GM19035 (cell line): ENCODE data around the gene ST6GALNAC4.
A peak's percentile ranks its signal among the peaks of the same experiment; 100 is the strongest.

Source experiments
- ATAC-seq: cut with Tn5 transposase; IDR thresholded peaks from one replicate; pipeline ENCODE4 v1.9.1; 2021; ENCODE audit not compliant: unreplicated experiment

Gene ST6GALNAC4

GRCh38 chr9:127947841-127948710 is 31.2 kb upstream of the ST6GALNAC4 start:
- no peak for ATAC-seq

GRCh38 chr9:127946728-127947127 is 29.9 kb upstream of the ST6GALNAC4 start:
- ATAC-seq = no peak

GRCh38 chr9:127945942-127946341 is 29.1 kb upstream of the ST6GALNAC4 start:
- no peak for ATAC-seq

- ATAC-seq = no peak
These were observed 28.5 kb upstream of the ST6GALNAC4 start for GRCh38 chr9:127945338-127945737.

- no peak for ATAC-seq
These were observed 27.9 kb upstream of the ST6GALNAC4 start for GRCh38 chr9:127944586-127945218.

- ATAC-seq = no peak
These were observed 26.9 kb upstream of the ST6GALNAC4 start for GRCh38 chr9:127943731-127944144.

GRCh38 chr9:127943011-127943662 is 26.3 kb upstream of the ST6GALNAC4 start:
- no peak for ATAC-seq

- ATAC-seq = no peak
These were observed 25.6 kb upstream of the ST6GALNAC4 start for GRCh38 chr9:127942216-127943010.

- no peak for ATAC-seq
These were observed 25.0 kb upstream of the ST6GALNAC4 start for GRCh38 chr9:127941961-127942215.

- no peak for ATAC-seq
These were observed 24.5 kb upstream of the ST6GALNAC4 start for GRCh38 chr9:127941062-127941960.

- ATAC-seq = no peak
These were observed 23.8 kb upstream of the ST6GALNAC4 start for GRCh38 chr9:127940593-127940992.

- ATAC-seq = no peak
These were observed 21.5 kb upstream of the ST6GALNAC4 start for GRCh38 chr9:127938298-127938690.

- ATAC-seq = peak; percentile 87
These were observed 20.8 kb upstream of the ST6GALNAC4 start, which contains the start of gene DPM2 for GRCh38 chr9:127937388-127938297. TSS of gene DPM2 (minus strand) at chr9:127937854. CDS start at chr9:127937820, 34 bp downstream.

GRCh38 chr9:127937056-127937387 is 20.2 kb upstream of the ST6GALNAC4 start:
- no peak for ATAC-seq

- no peak for ATAC-seq
These were observed 19.6 kb upstream of the ST6GALNAC4 start for GRCh38 chr9:127936347-127936852.

GRCh38 chr9:127935765-127936221 is 19.0 kb upstream of the ST6GALNAC4 start:
- ATAC-seq = no peak

- ATAC-seq = no peak
These were observed 18.1 kb upstream of the ST6GALNAC4 start for GRCh38 chr9:127934986-127935385.

- no peak for ATAC-seq
These were observed 17.4 kb upstream of the ST6GALNAC4 start for GRCh38 chr9:127934248-127934647.
